Stimulated activated CD8-positive, alpha-beta memory T cell treated with anti-CD3 and anti-CD28 coated beads, Interleukin-12 subunit alpha, Interleukin-12 subunit beta, amount 100 ng/mL, for 4 hours (primary cell): Measurements from ENCODE around the gene KIAA0825.

Source experiments
- DNase-seq: peaks from one replicate; pipeline ENCODE4 v3.0.0-alpha.2; 2020; ENCODE audit warnings: low read depth

KIAA0825 gene

GRCh38 chr5:94618493-94619328, at the start of gene KIAA0825, which contains the start of gene SLF1:
KIAA0825 (minus strand) TSS chr5:94618604; CDS start chr5:94537126, 81,478 bp downstream.
SLF1 (plus strand) TSS chr5:94618669; CDS start chr5:94628811, 10,142 bp downstream.
- DNase-seq = peak; percentile 75

- no peak for DNase-seq
Observed at GRCh38 chr5:94667937-94668336, 49.5 kb upstream of the KIAA0825 start.

- no peak for DNase-seq
Observed at GRCh38 chr5:94661086-94661485, 42.7 kb upstream of the KIAA0825 start.

GRCh38 chr5:94660506-94660905, 42.1 kb upstream of the KIAA0825 start:
- DNase-seq = no peak

GRCh38 chr5:94658272-94658671, 39.9 kb upstream of the KIAA0825 start:
- no peak for DNase-seq

- DNase-seq = no peak
Observed at GRCh38 chr5:94649874-94650273, 31.5 kb upstream of the KIAA0825 start.

- DNase-seq = no peak
Observed at GRCh38 chr5:94646758-94647157, 28.4 kb upstream of the KIAA0825 start.

GRCh38 chr5:94645053-94645452, 26.6 kb upstream of the KIAA0825 start:
- DNase-seq = no peak

GRCh38 chr5:94640176-94640575, 21.8 kb upstream of the KIAA0825 start:
- DNase-seq = no peak

GRCh38 chr5:94632024-94632423, 13.6 kb upstream of the KIAA0825 start:
- DNase-seq = no peak

- DNase-seq = no peak
Observed at GRCh38 chr5:94627191-94627590, 8.8 kb upstream of the KIAA0825 start.

GRCh38 chr5:94623877-94624276, 5.5 kb upstream of the KIAA0825 start:
- DNase-seq = no peak

GRCh38 chr5:94623011-94623410, 4.6 kb upstream of the KIAA0825 start:
- DNase-seq = no peak

GRCh38 chr5:94621763-94622162, 3.4 kb upstream of the KIAA0825 start:
- DNase-seq = no peak

- no peak for DNase-seq
Observed at GRCh38 chr5:94620256-94620655, 1.9 kb upstream of the KIAA0825 start.

GRCh38 chr5:94618029-94618492, 343 bp downstream of the KIAA0825 start:
- no peak for DNase-seq

GRCh38 chr5:94615862-94616261, 2.5 kb downstream of the KIAA0825 start:
- no peak for DNase-seq

GRCh38 chr5:94614156-94614805, 4.1 kb downstream of the KIAA0825 start:
- no peak for DNase-seq

- no peak for DNase-seq
Observed at GRCh38 chr5:94613583-94613982, 4.8 kb downstream of the KIAA0825 start.

- no peak for DNase-seq
Observed at GRCh38 chr5:94595281-94595840, 23.0 kb downstream of the KIAA0825 start.

- no peak for DNase-seq
Observed at GRCh38 chr5:94577466-94578245, 40.7 kb downstream of the KIAA0825 start.

GRCh38 chr5:94575196-94575595, 43.2 kb downstream of the KIAA0825 start:
- no peak for DNase-seq
